ENCODE data around the gene ATRAID.

- TF ChIP-seq CTCF (conservative IDR thresholded peaks at IDR 0.05) (no peak), EZH2 (IDR thresholded peaks at IDR 0.05; ENCODE audit: low read depth) (no peak)
These were observed 10.2 kb upstream of the ATRAID start for GRCh38 chr2:27201675-27202074.

Measured in PC-9 (cell line).